CMK (cell line): Measurements from ENCODE around the gene SPRY4.
"Not testable (repeated sequence)": the region's sequence is repeated elsewhere in the genome, so short reads cannot be mapped to it uniquely, and the experiment has no call there.

Experiments used
- DNase-seq: peaks from one replicate; pipeline ENCODE4 v3.0.0-alpha.2; 2010; ENCODE audit warnings: low read depth

The SPRY4 gene

GRCh38 chr5:142324871-142325724, at the start of gene SPRY4:
TSS of gene SPRY4 (minus strand) at chr5:142325021. CDS start at chr5:142315108, 9,913 bp downstream.
- peak; percentile 17 for DNase-seq

GRCh38 chr5:142368529-142368928, 43.7 kb upstream of the SPRY4 start:
- no peak for DNase-seq

GRCh38 chr5:142366007-142366406, 41.2 kb upstream of the SPRY4 start:
- no peak for DNase-seq

GRCh38 chr5:142364251-142365145, 39.7 kb upstream of the SPRY4 start:
- DNase-seq: no peak

GRCh38 chr5:142363619-142363963, 38.8 kb upstream of the SPRY4 start:
- no peak for DNase-seq

DNA sequence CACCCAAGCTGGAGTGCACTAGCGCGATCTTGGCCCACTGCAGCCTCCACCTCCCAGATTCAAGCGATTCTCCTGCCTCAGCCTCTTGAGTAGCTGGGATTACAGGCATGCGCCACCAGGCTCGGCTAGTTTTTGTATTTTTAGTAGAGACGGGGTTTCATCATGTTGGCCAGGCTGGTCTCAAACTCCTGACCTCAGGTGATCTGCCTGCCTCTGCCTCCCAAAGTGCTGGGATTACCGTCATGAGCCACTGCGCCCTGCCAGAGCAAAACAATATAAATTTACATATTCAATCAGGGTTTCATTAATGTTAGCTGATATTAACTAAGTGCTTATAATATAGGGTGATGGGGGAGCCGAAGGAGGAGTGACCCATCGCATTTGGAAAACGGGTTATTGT, 37.4 kb upstream of the SPRY4 start:
- not testable (repeated sequence) for DNase-seq

GRCh38 chr5:142360607-142361120, 35.8 kb upstream of the SPRY4 start:
- DNase-seq: no peak

GRCh38 chr5:142360051-142360498, 35.3 kb upstream of the SPRY4 start:
- DNase-seq: no peak

- DNase-seq: no peak
These were observed 33.8 kb upstream of the SPRY4 start for GRCh38 chr5:142358648-142359047.

DNA sequence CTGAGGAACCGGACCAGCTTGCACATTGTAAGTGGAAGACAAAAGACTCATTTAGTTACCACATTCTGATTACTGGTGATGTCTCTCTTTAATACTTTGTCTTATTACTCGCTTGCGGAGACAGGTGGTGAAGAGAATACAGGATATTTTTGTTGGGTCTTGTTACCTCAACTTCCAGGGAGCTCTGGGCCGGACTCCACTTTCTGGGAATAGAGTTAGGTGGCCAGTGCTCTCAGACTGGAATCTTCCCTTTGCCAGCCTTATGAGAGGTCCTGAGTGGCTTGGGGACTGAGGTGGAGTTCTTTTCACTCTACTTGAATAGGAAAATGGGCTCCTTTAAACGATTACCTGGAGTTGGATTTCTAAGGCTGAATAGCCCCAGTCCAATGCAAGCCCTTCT, 33.3 kb upstream of the SPRY4 start:
- no peak for DNase-seq

- no peak for DNase-seq
These were observed 32.8 kb upstream of the SPRY4 start for GRCh38 chr5:142357469-142358090.

DNA sequence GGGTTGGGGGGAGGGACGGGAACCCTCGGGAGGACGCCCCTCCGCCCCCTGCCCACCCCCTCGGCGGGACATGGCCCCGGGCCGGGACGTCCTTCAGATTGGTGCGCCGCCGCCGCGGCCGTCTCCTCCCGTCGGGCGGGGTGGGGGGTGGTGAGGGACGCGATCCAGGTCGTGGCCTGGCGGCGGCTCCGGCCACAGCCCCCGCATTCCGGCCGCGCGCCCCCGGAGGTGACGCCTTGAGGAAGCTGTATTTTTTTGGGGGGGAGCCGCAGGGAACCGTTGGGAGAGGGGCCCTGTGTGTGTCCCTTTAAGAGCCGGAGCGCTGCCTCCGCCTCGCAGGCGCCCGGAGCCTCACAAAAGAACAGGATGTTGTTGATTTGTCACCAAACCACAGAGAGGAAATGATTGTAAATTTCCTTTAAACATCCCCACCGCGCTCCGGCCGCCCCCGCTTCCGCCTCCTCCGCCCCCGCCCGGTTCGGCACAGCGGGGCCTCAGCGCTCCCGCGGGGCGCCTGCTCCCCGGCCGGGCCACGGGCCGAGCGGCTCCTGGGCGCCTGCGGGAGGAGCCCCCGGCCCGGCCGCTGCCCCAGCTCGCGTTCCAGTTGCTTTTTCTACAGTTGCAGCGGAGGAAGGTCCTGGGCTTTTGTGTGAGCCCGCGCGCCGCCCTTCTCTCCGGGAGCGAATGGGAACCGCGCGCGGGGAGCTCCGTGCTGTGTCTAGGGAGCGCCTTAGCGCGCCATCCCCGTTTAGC, 32.1 kb upstream of the SPRY4 start:
- DNase-seq: peak; percentile 31

- DNase-seq: no peak
These were observed 31.5 kb upstream of the SPRY4 start for GRCh38 chr5:142356349-142356715.

- DNase-seq: no peak
These were observed 28.3 kb upstream of the SPRY4 start for GRCh38 chr5:142353071-142353472.

DNA sequence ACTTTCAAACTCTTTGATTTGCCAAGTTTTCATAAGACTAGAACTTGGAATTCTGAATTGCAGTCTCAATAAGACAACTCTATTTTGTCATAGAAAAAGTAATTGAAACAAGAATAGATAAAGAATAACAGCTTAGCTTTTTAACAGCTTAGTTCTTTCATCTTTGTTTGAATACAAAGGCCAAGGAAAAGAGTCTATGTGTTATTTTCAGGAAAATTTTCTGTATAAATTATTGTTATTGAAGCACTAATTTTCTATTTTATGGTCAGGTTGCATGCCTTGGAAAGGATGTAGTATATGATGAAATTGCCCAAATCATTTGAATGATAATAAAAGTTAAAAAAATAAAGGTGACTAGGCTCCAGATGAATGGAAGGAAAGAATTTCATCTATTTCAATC, 25.2 kb upstream of the SPRY4 start:
- no peak for DNase-seq

DNA sequence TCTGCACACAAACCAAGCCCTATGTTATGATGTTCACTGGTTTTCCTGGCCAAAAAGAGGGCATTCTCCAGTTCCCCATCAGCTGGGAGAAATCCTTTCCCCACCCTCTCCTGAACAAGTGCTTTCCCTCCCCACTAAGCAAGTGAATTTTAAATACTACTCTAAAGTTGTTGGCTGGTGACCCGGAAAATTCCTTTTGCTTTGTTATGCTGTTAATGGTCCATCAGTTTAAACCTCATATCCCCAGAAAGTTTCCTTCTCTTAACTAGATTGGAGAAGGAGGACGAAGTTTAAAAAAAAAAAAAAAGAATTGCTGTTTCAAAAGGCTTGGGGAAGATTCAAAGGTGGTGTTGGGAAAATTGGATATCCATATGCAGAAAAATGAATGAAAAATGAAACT, 21.9 kb upstream of the SPRY4 start:
- DNase-seq: no peak

GRCh38 chr5:142344915-142345314, 20.1 kb upstream of the SPRY4 start:
- DNase-seq: not testable (repeated sequence)

- no peak for DNase-seq
These were observed 18.7 kb upstream of the SPRY4 start for GRCh38 chr5:142343531-142343930.

- no peak for DNase-seq
These were observed 17.5 kb upstream of the SPRY4 start for GRCh38 chr5:142342128-142342981.

GRCh38 chr5:142339781-142340180, 15.0 kb upstream of the SPRY4 start:
- DNase-seq: no peak

DNA sequence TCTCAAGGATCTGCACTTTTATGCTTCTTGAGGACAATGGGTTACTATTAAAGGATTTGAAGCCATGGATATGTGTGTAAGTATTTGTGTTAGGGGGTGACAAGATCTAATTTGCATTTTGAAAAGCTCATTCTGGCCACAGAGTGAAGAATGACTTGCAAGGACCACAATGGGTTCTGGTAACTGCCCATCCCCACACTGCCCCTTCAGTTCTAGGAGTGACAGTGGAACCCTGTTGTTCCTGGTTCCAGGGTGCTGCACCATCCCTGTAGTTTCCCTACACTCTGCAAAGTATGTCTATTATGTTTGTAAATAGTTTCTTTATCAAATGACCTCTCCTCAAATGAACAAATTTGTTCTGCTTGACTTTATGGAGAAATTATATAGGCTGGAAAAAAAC, 9.7 kb upstream of the SPRY4 start:
- no peak for DNase-seq
